GM23338 (cell line): ENCODE measurements around the gene NCKAP5. TPM values are rescaled to one million over a fixed set of nuclear protein-coding genes. Genes with fewer than 3 reads are reported as not detected.

Source experiments
- ATAC-seq: fragments of 200-7000 bp; cut with Tn5 transposase; 3 replicates; pipeline ENCODE4 v1.9.1; 2020
- DNase-seq: peaks from one replicate; pipeline ENCODE4 v3.0.0-alpha.2; 2015; ENCODE audit warnings: low spot score
- H2AFZ ChIP-seq: fragments of 200-600 bp; sonication (generic); 2 replicates; pipeline ENCODE4 v1.8.0; 2016; ENCODE audit warnings: antibody characterized with exemption, mild to moderate bottlenecking, moderate library complexity
- H3F3A ChIP-seq: fragments of 200-600 bp; sonication (generic); replicated peaks from 2 replicates; pipeline ENCODE4 v1.8.0; 2017; ENCODE audit warnings: antibody characterized with exemption, mixed run types, low read depth
- H3K27ac ChIP-seq: fragments of 200-600 bp; sonication (generic); 2 replicates; pipeline ENCODE4 v1.6.1; 2016; ENCODE audit warnings: low read depth
- H3K27me3 ChIP-seq: fragments of 200-600 bp; sonication (generic); 2 replicates; pipeline ENCODE4 v1.8.0; 2016; ENCODE audit warnings: mild to moderate bottlenecking, mixed run types, moderate library complexity; ENCODE audit not compliant: insufficient read depth
- H3K36me3 ChIP-seq: fragments of 200-600 bp; sonication (generic); 2 replicates; pipeline ENCODE4 v1.8.0; 2016; ENCODE audit warnings: mild to moderate bottlenecking; ENCODE audit not compliant: insufficient read depth
- H3K4me1 ChIP-seq: fragments of 200-600 bp; sonication (generic); 2 replicates; pipeline ENCODE4 v1.8.0; 2016; ENCODE audit warnings: mild to moderate bottlenecking, moderate library complexity; ENCODE audit not compliant: insufficient read depth
- H3K4me2 ChIP-seq: fragments of 200-600 bp; sonication (generic); 2 replicates; pipeline ENCODE4 v1.7.1; 2017; ENCODE audit warnings: mixed run types
- H3K4me3 ChIP-seq: fragments of 200-600 bp; sonication (generic); 2 replicates; pipeline ENCODE4 v1.6.1; 2016; ENCODE audit warnings: mixed run types
- H3K79me2 ChIP-seq: fragments of 200-600 bp; sonication (generic); replicated peaks from 2 replicates; pipeline ENCODE4 v1.8.0; 2017; ENCODE audit warnings: mild to moderate bottlenecking; ENCODE audit not compliant: insufficient read depth
- H3K9me2 ChIP-seq: fragments of 200-600 bp; sonication (generic); 2 replicates; pipeline ENCODE4 v1.8.0; 2017; ENCODE audit not compliant: insufficient read depth
- H4K20me1 ChIP-seq: fragments of 200-600 bp; sonication (generic); replicated peaks from 2 replicates; pipeline ENCODE4 v1.8.0; 2017; ENCODE audit warnings: mild to moderate bottlenecking; ENCODE audit not compliant: insufficient read depth
- H3K27ac Mint-ChIP-seq: 2 replicates; pipeline ENCODE4 v1.8.0; 2020; ENCODE audit warnings: inconsistent platforms, mild to moderate bottlenecking, moderate library complexity, mixed read lengths
- H3K27me3 Mint-ChIP-seq: 3 replicates; pipeline ENCODE4 v1.8.0; 2022; ENCODE audit warnings: low read depth, mild to moderate bottlenecking, moderate library complexity, mixed read lengths, inconsistent platforms; ENCODE audit not compliant: insufficient read depth, poor library complexity
- H3K36me3 Mint-ChIP-seq: 3 replicates; pipeline ENCODE4 v1.8.0; 2021; ENCODE audit warnings: low read depth, mild to moderate bottlenecking, inconsistent platforms, moderate library complexity, mixed read lengths
- H3K4me1 Mint-ChIP-seq: 3 replicates; pipeline ENCODE4 v1.8.0; 2020; ENCODE audit warnings: mild to moderate bottlenecking, inconsistent platforms, mixed read lengths
- H3K4me3 Mint-ChIP-seq: 3 replicates; pipeline ENCODE4 v1.8.0; 2021; ENCODE audit warnings: moderate library complexity, mild to moderate bottlenecking, inconsistent platforms, mixed read lengths
- H3K9me3 Mint-ChIP-seq: 3 replicates; pipeline ENCODE4 v1.8.0; 2020; ENCODE audit warnings: moderate library complexity, mild to moderate bottlenecking, inconsistent platforms, mixed read lengths
- CREB1 ChIP-seq: fragments of 250-450 bp; sonication (Bioruptor Pico); IDR thresholded peaks from 2 replicates; pipeline ENCODE4 v1.5.0; 2020; ENCODE audit warnings: low read depth, mild to moderate bottlenecking, moderate library complexity
- CTCF ChIP-seq, 2 experiments: fragments of 200-600 bp in 1 of 2; sonication (generic) in 1 of 2; conservative IDR thresholded peaks; 2 replicates each; pipeline versions ENCODE4 v1.5.1 to v1.6.1; 2016 to 2017; ENCODE audit warnings: antibody characterized with exemption in 2 of 2, low read depth in 2 of 2, mild to moderate bottlenecking in 2 of 2, moderate library complexity in 1 of 2
- POLR2AphosphoS5 ChIP-seq: IDR thresholded peaks from 2 replicates; pipeline ENCODE4 v1.6.1; 2016; ENCODE audit warnings: antibody characterized with exemption, low read depth
- STAT1 ChIP-seq: IDR thresholded peaks from one replicate; pipeline ENCODE4 v1.6.1; 2016; ENCODE audit warnings: antibody characterized with exemption; ENCODE audit not compliant: unreplicated experiment
- ZNF462 ChIP-seq: fragments of 250-450 bp; sonication (Bioruptor Pico); IDR thresholded peaks from 2 replicates; pipeline ENCODE4 v1.5.0; 2020; ENCODE audit warnings: mild to moderate bottlenecking, moderate library complexity
- polyA plus RNA-seq: library from polyadenylated mRNA; unstranded; fragments of >200 nt; fragmentation: Nextera tagmentation; extraction: Ambion mirVana; gene quantifications from 2 replicates; pipeline ENCODE4 v1.2.1, GENCODE V29; 2016
- total RNA-seq: library from RNA; depleted of rRNA; stranded (reverse); fragments of >200 nt; shearing (Covaris generic); gene quantifications from 2 replicates; pipeline ENCODE4 v1.2.3, GENCODE V29; 2014

The NCKAP5 gene
- total and polyA plus RNA-seq, 2 experiments from 2014 or later, result 0.34 to 0.73 TPM

GRCh38 chr2:133512121-133512520 is 56.1 kb downstream of the NCKAP5 start:
- no peaks in the 10 kb centered on the region for H3F3A ChIP-seq
- no peaks in the 10 kb centered on the region for H3K27me3 ChIP-seq
- no peaks in the 10 kb centered on the region for H4K20me1 ChIP-seq
- H3K4me1 ChIP-seq, result no peaks in the 10 kb centered on the region
- no peak overlapping the region for H3K4me3 ChIP-seq
- no peaks in the 10 kb centered on the region for H3K9me3 Mint-ChIP-seq
- H3K27ac Mint-ChIP-seq, result no peak overlapping the region
- H2AFZ ChIP-seq, result no peak overlapping the region
- H3K36me3 Mint-ChIP-seq, result no peaks in the 10 kb centered on the region
- no peak overlapping the region for H3K4me3 Mint-ChIP-seq
- no peaks in the 10 kb centered on the region; the same call in 1 of the 2 replicates for H3K9me2 ChIP-seq
- no peak for TF ChIP-seq STAT1
- TF ChIP-seq CTCF (conservative IDR thresholded peaks at IDR 0.05; ENCODE audit: low read depth in 2 of 2), result no peak
- no peak for TF ChIP-seq POLR2AphosphoS5
- no peak for TF ChIP-seq CREB1 (CRISPR knock-in tag)
- TF ChIP-seq ZNF462 (CRISPR knock-in tag), result no peak
- no peak for DNase-seq
- H3K27me3 Mint-ChIP-seq, result peaks cover 5% of the 10 kb centered on the region
- H3K27ac ChIP-seq, result no peak overlapping the region
- no peaks in the 10 kb centered on the region for H3K4me1 Mint-ChIP-seq
- H3K79me2 ChIP-seq, result no peaks in the 10 kb centered on the region
- H3K4me2 ChIP-seq, result no peak overlapping the region
- ATAC-seq, result no peak
- H3K36me3 ChIP-seq, result no peaks in the 10 kb centered on the region
